WTC11 (cell line): Measurements from ENCODE around the gene SHISA7.

ENCODE experiments used
- TF ChIP-seq, protein P1 (sequence below): sonication (generic); formaldehyde crosslinking; IDR thresholded peaks from 2 replicates; pipeline ENCODE4 v1.8.1; 2022; ENCODE audit warnings: mild to moderate bottlenecking, missing genetic modification reagents, moderate library complexity, borderline replicate concordance
- TF ChIP-seq, protein P2 (sequence below): fragments of 200-600 bp; IDR thresholded peaks from 2 replicates; pipeline ENCODE4 v1.8.0; 2022; ENCODE audit warnings: antibody characterized with exemption

DNA sequence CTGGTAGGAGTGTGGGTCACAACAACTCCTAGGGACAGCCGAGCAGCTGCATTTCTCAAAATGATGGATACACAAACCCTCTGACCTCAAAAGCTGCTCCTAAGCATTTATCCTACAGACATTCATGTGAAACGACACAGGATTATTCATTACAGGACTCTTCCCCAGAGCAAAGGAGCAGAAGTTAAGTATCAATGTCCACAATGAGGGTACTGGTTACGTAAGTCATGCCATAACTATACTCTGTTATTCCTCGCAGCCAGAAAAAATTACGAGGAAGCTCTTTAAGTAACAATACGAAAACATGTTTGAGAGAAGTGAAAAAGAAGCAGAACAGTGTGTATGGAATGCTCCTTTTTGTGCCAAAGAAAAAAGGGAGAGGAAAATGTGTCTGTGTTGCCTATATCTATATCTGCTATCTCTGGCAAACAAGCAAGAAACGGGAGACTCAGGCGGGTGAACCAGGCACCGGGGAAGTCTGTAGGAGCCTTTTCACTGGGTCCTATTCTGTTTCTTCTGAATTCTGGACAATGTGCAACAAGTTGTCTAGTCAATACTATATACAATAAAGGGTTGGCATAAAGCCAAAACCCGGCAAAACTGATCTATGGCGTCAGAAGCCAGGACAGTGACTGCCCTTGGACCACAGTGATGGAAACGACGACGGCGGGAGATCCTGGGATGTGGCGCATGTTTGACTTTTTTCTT is 17.0 kb upstream of the SHISA7 start:
- TF ChIP-seq, protein P1, sequence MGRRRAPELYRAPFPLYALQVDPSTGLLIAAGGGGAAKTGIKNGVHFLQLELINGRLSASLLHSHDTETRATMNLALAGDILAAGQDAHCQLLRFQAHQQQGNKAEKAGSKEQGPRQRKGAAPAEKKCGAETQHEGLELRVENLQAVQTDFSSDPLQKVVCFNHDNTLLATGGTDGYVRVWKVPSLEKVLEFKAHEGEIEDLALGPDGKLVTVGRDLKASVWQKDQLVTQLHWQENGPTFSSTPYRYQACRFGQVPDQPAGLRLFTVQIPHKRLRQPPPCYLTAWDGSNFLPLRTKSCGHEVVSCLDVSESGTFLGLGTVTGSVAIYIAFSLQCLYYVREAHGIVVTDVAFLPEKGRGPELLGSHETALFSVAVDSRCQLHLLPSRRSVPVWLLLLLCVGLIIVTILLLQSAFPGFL = no peak
- TF ChIP-seq, protein P2, sequence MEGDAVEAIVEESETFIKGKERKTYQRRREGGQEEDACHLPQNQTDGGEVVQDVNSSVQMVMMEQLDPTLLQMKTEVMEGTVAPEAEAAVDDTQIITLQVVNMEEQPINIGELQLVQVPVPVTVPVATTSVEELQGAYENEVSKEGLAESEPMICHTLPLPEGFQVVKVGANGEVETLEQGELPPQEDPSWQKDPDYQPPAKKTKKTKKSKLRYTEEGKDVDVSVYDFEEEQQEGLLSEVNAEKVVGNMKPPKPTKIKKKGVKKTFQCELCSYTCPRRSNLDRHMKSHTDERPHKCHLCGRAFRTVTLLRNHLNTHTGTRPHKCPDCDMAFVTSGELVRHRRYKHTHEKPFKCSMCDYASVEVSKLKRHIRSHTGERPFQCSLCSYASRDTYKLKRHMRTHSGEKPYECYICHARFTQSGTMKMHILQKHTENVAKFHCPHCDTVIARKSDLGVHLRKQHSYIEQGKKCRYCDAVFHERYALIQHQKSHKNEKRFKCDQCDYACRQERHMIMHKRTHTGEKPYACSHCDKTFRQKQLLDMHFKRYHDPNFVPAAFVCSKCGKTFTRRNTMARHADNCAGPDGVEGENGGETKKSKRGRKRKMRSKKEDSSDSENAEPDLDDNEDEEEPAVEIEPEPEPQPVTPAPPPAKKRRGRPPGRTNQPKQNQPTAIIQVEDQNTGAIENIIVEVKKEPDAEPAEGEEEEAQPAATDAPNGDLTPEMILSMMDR = no peak
